GM21381 (cell line): ENCODE data around the gene PKHD1.
A peak's percentile ranks its signal among the peaks of the same experiment; 100 is the strongest.

Source experiments
- ATAC-seq: cut with Tn5 transposase; IDR thresholded peaks from one replicate; pipeline ENCODE4 v1.9.1; 2021; ENCODE audit warnings: mild to moderate bottlenecking, moderate library complexity; ENCODE audit not compliant: unreplicated experiment

The PKHD1 gene

GRCh38 chr6:51718533-51718932 lies 368.9 kb downstream of the PKHD1 start:
- ATAC-seq: no peak

GRCh38 chr6:51717477-51717876 lies 369.9 kb downstream of the PKHD1 start:
- ATAC-seq: no peak

GRCh38 chr6:51711876-51712275 lies 375.5 kb downstream of the PKHD1 start:
- no peak for ATAC-seq

DNA sequence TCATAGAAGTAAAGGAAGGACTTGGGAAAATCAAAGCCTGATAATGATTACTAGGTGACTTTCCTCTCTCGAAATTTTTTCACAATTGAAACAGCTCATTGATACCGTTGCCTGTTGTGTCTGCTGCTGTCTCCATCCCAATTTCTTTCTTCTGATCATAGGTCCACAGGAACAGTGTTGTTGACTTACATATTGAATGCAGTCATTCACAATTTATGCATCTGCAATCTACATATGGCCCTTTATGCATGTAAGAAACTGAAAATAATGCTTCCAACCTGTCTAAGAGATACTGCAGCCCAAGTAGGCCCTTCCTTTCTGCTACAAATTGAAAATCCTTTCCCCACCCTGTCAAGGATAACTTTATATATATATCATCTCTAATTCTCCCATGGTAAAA lies 381.3 kb downstream of the PKHD1 start:
- ATAC-seq: no peak

DNA sequence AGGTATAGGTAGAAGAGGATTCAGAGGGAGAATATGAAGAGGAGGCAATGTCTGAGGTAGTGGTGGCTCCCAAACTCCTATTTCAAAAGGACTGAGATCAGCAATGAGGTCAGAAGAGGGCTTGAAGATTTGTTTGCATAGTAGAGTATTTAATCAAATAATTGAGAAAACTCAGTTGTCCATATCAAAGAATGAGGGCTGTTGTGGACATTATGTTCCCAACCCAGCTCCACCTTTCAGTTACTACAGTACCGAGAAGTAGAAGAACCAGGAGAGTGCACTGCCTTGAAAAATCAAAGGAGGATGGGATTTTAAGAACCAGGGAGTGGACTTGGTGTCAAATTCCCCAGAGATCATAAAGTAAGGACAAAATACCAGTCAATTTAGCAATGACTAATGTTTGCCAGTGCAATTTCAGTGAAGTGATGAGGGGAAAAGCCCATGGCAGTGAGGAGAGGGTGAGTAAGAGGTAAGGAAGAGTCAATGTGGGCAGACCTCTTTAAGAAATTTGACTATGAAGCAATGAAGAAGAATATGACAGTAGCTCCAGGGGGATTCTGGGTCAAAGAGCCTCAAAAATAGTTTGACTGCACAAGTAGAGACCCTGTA lies 382.4 kb downstream of the PKHD1 start:
- no peak for ATAC-seq

DNA sequence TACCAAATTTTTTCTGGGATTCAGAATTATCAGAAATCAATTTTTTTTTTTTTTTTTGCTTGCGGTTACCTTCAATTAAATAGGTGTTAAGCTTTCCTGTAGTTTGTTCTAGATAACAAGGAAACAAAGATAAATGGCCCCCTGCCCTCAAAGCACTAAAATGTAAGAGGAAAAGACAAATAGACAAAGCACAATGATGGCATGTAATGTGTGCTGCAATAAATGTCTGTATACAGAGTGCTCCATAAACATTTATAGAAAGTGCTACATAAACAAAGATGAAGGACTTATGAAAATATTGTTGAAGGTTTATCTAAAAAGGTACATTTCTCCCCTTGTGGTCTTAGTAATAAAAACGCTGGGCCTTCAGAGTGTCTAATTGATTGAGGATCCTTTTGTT lies 384.6 kb downstream of the PKHD1 start:
- no peak for ATAC-seq

- ATAC-seq: no peak
These were observed 402.8 kb downstream of the PKHD1 start for GRCh38 chr6:51684603-51685002.

GRCh38 chr6:51684038-51684437 lies 403.4 kb downstream of the PKHD1 start:
- no peak for ATAC-seq

- peak; percentile 72 for ATAC-seq
These were observed 408.4 kb downstream of the PKHD1 start for GRCh38 chr6:51678905-51679620.

DNA sequence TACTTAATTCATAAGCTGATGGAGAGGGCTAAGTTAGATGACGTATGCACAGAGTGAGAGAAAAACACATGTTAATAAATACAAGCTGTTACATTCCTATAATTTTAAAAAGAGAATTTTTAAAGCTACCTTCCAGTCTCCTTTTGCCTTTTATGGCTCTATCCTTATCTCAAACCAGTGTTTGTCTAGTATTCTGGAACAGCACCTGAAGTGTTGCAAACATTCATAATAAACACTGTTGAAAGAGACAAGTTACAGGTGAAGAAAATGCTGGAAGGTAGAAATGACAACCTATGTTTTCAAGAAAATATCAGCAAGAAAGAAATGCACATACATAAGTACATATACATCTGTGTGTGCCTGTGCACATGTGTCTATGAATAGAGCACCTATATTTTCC lies 409.1 kb downstream of the PKHD1 start:
- no peak for ATAC-seq

GRCh38 chr6:51675922-51676275 lies 411.5 kb downstream of the PKHD1 start:
- ATAC-seq: no peak

- no peak for ATAC-seq
These were observed 412.1 kb downstream of the PKHD1 start for GRCh38 chr6:51675020-51675921.

- ATAC-seq: no peak
These were observed 423.9 kb downstream of the PKHD1 start for GRCh38 chr6:51663525-51663924.

- ATAC-seq: no peak
These were observed 426.6 kb downstream of the PKHD1 start for GRCh38 chr6:51660767-51661166.

GRCh38 chr6:51657491-51657890 lies 429.9 kb downstream of the PKHD1 start:
- no peak for ATAC-seq

GRCh38 chr6:51655517-51655916 lies 431.9 kb downstream of the PKHD1 start:
- ATAC-seq: no peak

DNA sequence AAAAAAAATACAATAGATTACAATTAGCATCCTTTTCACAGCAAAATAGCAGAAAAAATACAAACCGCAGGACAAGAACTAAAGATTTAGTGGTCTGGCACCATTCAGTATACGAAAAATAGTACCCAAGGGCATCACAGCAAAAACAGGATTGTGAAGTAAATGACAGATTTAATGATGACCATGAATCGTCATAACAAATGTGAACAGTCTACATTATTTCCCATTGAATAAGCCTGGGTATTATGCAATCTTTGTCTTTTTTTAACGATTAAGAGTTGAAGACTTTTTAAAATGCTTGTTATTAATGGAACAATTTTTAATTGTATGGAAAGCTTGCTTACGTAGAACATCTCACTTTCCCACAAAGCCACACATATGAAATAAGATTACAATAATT lies 432.8 kb downstream of the PKHD1 start:
- ATAC-seq: no peak

DNA sequence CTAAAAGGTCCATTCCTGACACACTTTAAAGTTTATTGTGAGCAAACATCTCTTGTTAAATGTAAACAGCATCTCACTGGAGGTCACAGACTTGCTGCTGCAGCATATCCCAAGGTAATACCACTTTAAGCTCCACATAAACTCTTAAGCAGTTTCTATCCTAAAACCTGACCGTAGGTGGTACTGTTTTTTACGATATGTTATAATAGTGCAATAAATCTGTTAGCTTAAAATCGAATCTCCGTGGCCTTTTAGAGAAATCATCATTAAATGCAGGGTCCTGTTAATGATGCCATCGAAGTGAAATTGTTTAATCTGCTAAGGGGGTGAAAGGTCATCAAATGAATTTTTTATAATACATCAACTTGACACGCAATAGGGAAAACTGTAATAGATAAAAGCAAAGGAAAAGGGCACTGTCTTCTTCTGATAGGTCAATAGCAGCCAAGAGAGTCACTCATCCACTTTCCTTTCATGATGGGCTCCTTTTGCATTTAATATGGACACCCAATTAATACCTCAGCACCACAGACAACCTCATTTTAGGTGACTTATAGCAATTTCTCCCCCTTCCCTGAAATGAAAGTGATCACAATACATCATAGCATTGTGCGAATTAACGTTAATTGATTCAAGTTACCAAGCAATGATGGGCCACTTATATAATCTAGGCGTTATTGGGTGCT lies 436.1 kb downstream of the PKHD1 start:
- ATAC-seq: no peak

DNA sequence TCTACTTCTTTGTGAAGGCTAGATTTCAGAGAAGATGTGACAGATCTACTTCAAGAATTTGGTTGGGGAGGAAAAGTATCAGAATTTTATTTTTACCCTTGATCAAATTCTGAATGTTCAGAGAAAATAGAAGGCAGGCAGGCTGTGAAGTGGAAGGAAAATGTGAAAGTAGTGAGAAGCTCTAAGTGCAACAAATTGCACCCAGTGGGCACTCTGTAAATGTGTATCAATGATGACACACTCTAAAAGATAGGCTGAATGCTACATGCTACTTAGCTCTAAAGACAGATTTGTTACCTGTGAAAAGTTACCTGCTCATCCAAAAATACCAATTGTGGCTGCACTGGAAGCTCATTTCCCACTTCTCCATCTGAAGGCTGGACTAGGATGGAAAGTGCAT lies 438.6 kb downstream of the PKHD1 start:
- ATAC-seq: no peak

DNA sequence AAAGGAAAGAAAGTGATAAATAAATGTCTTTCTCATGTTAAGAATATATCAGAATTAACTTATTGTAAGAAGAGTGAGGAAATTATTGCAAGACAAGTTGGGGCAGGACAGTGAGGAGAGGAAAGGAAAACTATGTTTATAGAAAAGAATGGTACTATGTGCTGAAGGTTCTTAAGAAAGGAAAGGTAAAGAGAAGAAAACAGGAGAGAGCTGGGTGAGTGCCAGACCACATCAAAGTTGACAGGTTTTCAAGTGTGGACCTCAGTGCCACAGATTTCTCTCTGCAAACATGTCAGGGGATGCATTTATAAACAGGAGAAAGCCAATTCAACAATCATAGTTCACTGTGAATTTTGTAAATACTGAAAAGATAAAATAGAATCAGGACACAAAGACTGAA lies 439.2 kb downstream of the PKHD1 start:
- no peak for ATAC-seq

GRCh38 chr6:51644426-51644825 lies 443.0 kb downstream of the PKHD1 start:
- no peak for ATAC-seq
